ENCODE data around the gene CDHR2.

- no peak for TF ChIP-seq POLR2AphosphoS5 (IDR thresholded peaks at IDR 0.05; ENCODE audit: borderline replicate concordance, low read depth, low read length)
- TF ChIP-seq EZH2 (IDR thresholded peaks at IDR 0.05): no peak
Measured at GRCh38 chr5:176612855-176613254, 63.7 kb downstream of the CDHR2 start.
